SK-N-SH treated with all-trans-retinoic acid at 6 μM for 48 hours (cell line): ENCODE measurements around the gene TBXAS1.

Experiments used
- CREB5 ChIP-seq: fragments of 250-450 bp; sonication (Bioruptor Pico); IDR thresholded peaks from 2 replicates; pipeline ENCODE4 v1.5.1; 2020; ENCODE audit warnings: low read depth, mild to moderate bottlenecking, moderate library complexity
- PATZ1 ChIP-seq: fragments of 250-450 bp; sonication (Bioruptor Pico); IDR thresholded peaks from 2 replicates; pipeline ENCODE4 v1.8.0; 2020; ENCODE audit warnings: mild to moderate bottlenecking, moderate library complexity, borderline replicate concordance
- POU6F1 ChIP-seq: fragments of 250-450 bp; sonication (Bioruptor Pico); IDR thresholded peaks from 2 replicates; pipeline ENCODE4 v1.8.0; 2021; ENCODE audit warnings: low read depth, mild to moderate bottlenecking, moderate library complexity, borderline replicate concordance
- TSHZ2 ChIP-seq: fragments of 250-450 bp; sonication (Bioruptor Pico); IDR thresholded peaks from 2 replicates; pipeline ENCODE4 v1.5.0; 2020; ENCODE audit warnings: mild to moderate bottlenecking, moderate library complexity
- ZFP30 ChIP-seq: fragments of 450-650 bp; formaldehyde crosslinking; IDR thresholded peaks from 2 replicates; pipeline ENCODE4 v1.5.0; 2022; ENCODE audit warnings: mild to moderate bottlenecking, moderate library complexity

GRCh38 chr7:140069298-140069949 lies 240.4 kb downstream of the TBXAS1 start:
- no peak for TF ChIP-seq CREB5 (CRISPR knock-in tag)
- TF ChIP-seq TSHZ2 (CRISPR knock-in tag): no peak
- TF ChIP-seq PATZ1 (CRISPR knock-in tag): no peak
- no peak for TF ChIP-seq POU6F1 (CRISPR knock-in tag)
- no peak for TF ChIP-seq ZFP30 (CRISPR knock-in tag)
